ENCODE data around the gene TGM4. TPM values are rescaled to one million over a fixed set of nuclear protein-coding genes. Genes with fewer than 3 reads are reported as not detected.

TGM4 gene
- total and polyA plus RNA-seq, 5 experiments from 2014 or later = 0.05 TPM; not detected in 4

DNA sequence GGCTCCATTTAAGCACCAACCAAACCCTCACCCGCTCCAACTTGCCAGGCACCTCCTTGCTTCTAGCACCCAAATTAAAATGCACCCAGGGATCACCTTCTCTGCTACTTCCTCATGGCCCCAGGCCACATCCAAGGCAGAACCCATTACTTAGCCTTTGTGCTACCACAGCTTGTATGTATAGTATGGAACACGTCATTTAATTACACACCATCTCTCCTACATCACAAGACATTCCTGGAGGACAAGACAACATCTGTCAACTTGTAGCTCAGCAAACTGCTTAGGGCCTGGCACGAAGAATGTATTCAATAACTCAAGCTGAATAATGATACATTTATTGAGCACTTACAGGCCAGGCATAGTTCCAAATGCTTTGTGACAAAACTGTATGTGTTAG lies 78.3 kb downstream of the TGM4 start:
- POLR2A ChIA-PET = no interaction called here
- H3K4me3 Mint-ChIP-seq = no peak overlapping the region
- H3K36me3 Mint-ChIP-seq = peaks cover 0 to 35% (median 4%) of the 10 kb centered on the region in 3 donors
- peak overlapping the region in 1 of 10 donors; percentile 79 for H3K27ac Mint-ChIP-seq
- H3K27me3 Mint-ChIP-seq = no peaks in the 10 kb centered on the region
- H3K9me3 Mint-ChIP-seq = no peaks in the 10 kb centered on the region
- peaks cover 33 to 45% (median 38%) of the 10 kb centered on the region in 4 donors for H3K4me1 Mint-ChIP-seq
- DNase-seq = no peak
- ATAC-seq = no peak

DNA sequence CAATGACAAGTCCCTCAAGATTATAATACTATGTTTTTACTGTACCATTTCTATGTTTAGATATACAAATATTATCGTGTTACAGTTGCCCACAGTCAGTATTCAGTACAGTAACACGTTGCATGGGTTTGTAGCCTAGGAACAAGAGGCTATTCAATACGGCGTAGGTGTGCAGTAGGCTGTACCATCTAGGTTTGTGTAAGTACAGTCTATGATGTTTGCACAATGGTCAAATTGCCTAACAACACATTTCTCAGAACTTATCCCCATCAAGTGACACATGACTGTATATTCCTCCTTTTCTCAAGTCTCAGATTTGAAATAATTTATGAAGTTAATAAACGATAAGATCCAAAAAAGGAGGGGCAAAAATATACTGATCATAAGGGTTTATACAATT lies 79.9 kb downstream of the TGM4 start:
- no peak for DNase-seq
- POLR2A ChIA-PET = no interaction called here
- peaks cover 29 to 45% (median 36%) of the 10 kb centered on the region in 4 donors for H3K4me1 Mint-ChIP-seq
- H3K27ac Mint-ChIP-seq = no peak overlapping the region
- H3K4me3 Mint-ChIP-seq = no peak overlapping the region
- no peaks in the 10 kb centered on the region for H3K27me3 Mint-ChIP-seq
- H3K9me3 Mint-ChIP-seq = no peaks in the 10 kb centered on the region
- ATAC-seq = no peak
- H3K36me3 Mint-ChIP-seq = peaks cover 0 to 37% (median 13%) of the 10 kb centered on the region in 3 donors

- POLR2A ChIA-PET = no interaction called here
- ATAC-seq (no peak), DNase-seq (no peak)
- H3K4me3 Mint-ChIP-seq = no peak overlapping the region
- peaks cover 0 to 37% (median 13%) of the 10 kb centered on the region in 3 donors for H3K36me3 Mint-ChIP-seq
- no peaks in the 10 kb centered on the region for H3K9me3 Mint-ChIP-seq
- peaks cover 29 to 45% (median 36%) of the 10 kb centered on the region in 4 donors for H3K4me1 Mint-ChIP-seq
- peak overlapping the region in 1 of 10 donors; percentile 25 for H3K27ac Mint-ChIP-seq
- no peaks in the 10 kb centered on the region for H3K27me3 Mint-ChIP-seq
Measured at GRCh38 chr3:44954962-44955361, 80.6 kb downstream of the TGM4 start.

DNA sequence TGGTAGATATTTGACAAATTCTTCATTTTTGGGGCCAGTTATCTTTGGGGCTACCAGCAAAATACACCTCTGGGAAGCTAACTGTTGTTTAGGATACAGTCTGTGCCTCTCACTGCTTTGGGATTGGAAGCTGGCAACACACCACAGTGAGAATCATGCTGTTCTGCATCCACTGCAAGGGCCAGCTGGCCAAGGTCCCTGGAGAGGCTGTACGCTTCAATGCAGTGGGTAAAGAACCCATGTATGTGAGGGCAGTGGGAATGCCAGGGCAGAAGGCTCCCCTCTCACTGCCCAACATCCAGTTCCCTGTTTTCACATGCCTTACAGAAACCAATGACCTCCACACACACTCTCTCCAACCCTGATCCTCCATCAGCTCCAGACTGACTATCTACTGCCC lies 81.5 kb downstream of the TGM4 start:
- no peak for DNase-seq
- POLR2A ChIA-PET = no interaction called here
- Mint-ChIP-seq H3K4me1 (peaks cover 29 to 40% (median 33%) of the 10 kb centered on the region in 4 donors), H3K27me3 (no peaks in the 10 kb centered on the region), H3K36me3 (peaks cover 0 to 33% (median 13%) of the 10 kb centered on the region in 3 donors), H3K9me3 (no peaks in the 10 kb centered on the region), H3K27ac (no peak overlapping the region), H3K4me3 (no peak overlapping the region)
- no peak for ATAC-seq

- Mint-ChIP-seq H3K27me3 (no peaks in the 10 kb centered on the region), H3K4me1 (peaks cover 17 to 33% (median 29%) of the 10 kb centered on the region in 4 donors), H3K36me3 (peaks cover 0 to 33% (median 13%) of the 10 kb centered on the region in 3 donors), H3K9me3 (no peaks in the 10 kb centered on the region), H3K27ac (peak overlapping the region in 1 of 10 donors; percentile 69), H3K4me3 (no peak overlapping the region)
- no peak for DNase-seq
- no peak for ATAC-seq
- POLR2A ChIA-PET = no interaction called here
Measured at GRCh38 chr3:44957986-44958385, 83.6 kb downstream of the TGM4 start.

- H3K36me3 Mint-ChIP-seq = peaks cover 0 to 33% (median 13%) of the 10 kb centered on the region in 3 donors
- no peaks in the 10 kb centered on the region for H3K27me3 Mint-ChIP-seq
- no peaks in the 10 kb centered on the region for H3K9me3 Mint-ChIP-seq
- POLR2A ChIA-PET = no interaction called here
- H3K4me3 Mint-ChIP-seq = no peak overlapping the region
- ATAC-seq (no peak), DNase-seq (no peak)
- peak overlapping the region in 1 of 10 donors; percentile 5 for H3K27ac Mint-ChIP-seq
- H3K4me1 Mint-ChIP-seq = peaks cover 17 to 37% (median 33%) of the 10 kb centered on the region in 4 donors
Measured at GRCh38 chr3:44958386-44958785, 84.0 kb downstream of the TGM4 start.

GRCh38 chr3:44960387-44961026 lies 86.1 kb downstream of the TGM4 start:
- Mint-ChIP-seq H3K4me1 (peaks cover 28 to 53% (median 47%) of the 10 kb centered on the region in 4 donors), H3K36me3 (peaks cover 0 to 22% (median 13%) of the 10 kb centered on the region in 3 donors), H3K27ac (no peak overlapping the region), H3K27me3 (no peaks in the 10 kb centered on the region), H3K4me3 (no peak overlapping the region), H3K9me3 (no peaks in the 10 kb centered on the region)
- POLR2A ChIA-PET = no interaction called here
- ATAC-seq (no peak), DNase-seq (no peak)

DNA sequence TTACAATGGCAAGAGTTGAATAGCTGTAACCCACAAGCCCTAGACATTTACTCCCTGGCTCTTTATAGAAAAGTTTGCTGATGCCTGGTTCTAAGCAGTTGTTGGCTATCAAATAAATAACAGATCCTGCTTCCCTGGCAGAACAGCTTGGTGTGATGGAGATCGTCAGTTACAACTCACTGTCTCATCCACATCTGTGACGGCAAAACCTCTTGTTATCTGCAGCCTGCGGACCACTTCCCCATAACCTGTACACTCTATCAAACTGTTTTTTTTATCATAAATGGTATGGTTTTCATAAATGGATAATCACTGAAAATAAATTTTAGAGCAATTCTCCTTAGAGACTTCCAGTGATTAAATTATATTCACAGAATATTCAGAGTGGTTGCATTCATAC lies 87.5 kb downstream of the TGM4 start:
- Mint-ChIP-seq H3K4me1 (peaks cover 27 to 57% (median 48%) of the 10 kb centered on the region in 4 donors), H3K36me3 (peaks cover 0 to 15% (median 12%) of the 10 kb centered on the region in 3 donors), H3K4me3 (no peak overlapping the region), H3K27me3 (no peaks in the 10 kb centered on the region), H3K27ac (no peak overlapping the region), H3K9me3 (no peaks in the 10 kb centered on the region)
- POLR2A ChIA-PET = no interaction called here
- ATAC-seq (no peak), DNase-seq (no peak)

- POLR2A ChIA-PET = no interaction called here
- H3K4me3 Mint-ChIP-seq = no peak overlapping the region
- no peaks in the 10 kb centered on the region for H3K27me3 Mint-ChIP-seq
- H3K36me3 Mint-ChIP-seq = peaks cover 0 to 9% (median 8%) of the 10 kb centered on the region in 3 donors
- peaks cover 26 to 58% (median 51%) of the 10 kb centered on the region in 4 donors for H3K4me1 Mint-ChIP-seq
- H3K9me3 Mint-ChIP-seq = no peaks in the 10 kb centered on the region
- DNase-seq (no peak), ATAC-seq (no peak)
- no peak overlapping the region for H3K27ac Mint-ChIP-seq
Measured at GRCh38 chr3:44962621-44963393, 88.4 kb downstream of the TGM4 start.

- Mint-ChIP-seq H3K27me3 (no peaks in the 10 kb centered on the region), H3K36me3 (peaks cover 0 to 5% (median 3%) of the 10 kb centered on the region in 3 donors), H3K4me3 (no peak overlapping the region), H3K9me3 (no peaks in the 10 kb centered on the region), H3K4me1 (peaks cover 30 to 66% (median 61%) of the 10 kb centered on the region in 4 donors), H3K27ac (peak overlapping the region in 3 of 10 donors; percentile 11 to 45 (median 13))
- ATAC-seq (no peak), DNase-seq (no peak)
- POLR2A ChIA-PET = no interaction called here
Measured at GRCh38 chr3:44963571-44964325, 89.3 kb downstream of the TGM4 start.
